ENCODE data around the gene DNAJC2.

Gene DNAJC2

DNA sequence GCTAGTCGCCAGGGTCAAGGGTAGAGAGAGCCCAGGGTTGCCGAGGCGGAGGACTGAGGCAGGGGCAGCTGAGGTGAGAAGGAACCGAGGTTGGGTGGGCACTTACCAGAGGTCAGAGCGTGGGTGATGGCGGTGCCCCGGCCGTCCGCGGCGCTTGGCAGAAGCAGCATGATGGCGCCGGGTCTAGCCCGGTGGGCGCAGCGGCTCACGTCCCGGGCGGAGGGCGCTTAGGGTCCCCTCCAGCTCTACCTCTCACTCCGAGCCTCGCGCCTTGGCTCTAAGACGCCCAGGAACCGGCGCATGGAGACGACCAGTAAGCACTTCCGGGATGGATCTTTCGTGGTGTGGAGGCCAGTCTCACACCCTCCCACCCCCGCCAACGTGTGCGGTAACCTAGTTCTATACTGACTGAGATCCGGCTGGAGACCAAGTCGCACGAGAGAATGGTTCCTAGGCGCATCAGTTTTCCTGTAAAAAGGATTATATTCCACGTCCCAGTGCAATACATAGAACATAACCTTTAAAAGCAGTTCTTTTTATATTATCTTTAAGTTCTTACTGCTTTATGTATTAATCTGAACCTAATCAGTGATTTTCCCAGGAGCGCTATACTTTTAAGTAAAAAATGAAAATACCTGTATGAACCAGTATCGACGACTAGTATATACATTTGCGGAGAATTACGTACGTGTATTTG is at the start of gene DNAJC2:
Gene DNAJC2, minus strand, starts transcription at position 315 of the 697 bp plus-strand sequence. Its CDS starts 145 bp downstream, at position 170.
- peak; percentile 83 to 89 for DNase-seq

DNA sequence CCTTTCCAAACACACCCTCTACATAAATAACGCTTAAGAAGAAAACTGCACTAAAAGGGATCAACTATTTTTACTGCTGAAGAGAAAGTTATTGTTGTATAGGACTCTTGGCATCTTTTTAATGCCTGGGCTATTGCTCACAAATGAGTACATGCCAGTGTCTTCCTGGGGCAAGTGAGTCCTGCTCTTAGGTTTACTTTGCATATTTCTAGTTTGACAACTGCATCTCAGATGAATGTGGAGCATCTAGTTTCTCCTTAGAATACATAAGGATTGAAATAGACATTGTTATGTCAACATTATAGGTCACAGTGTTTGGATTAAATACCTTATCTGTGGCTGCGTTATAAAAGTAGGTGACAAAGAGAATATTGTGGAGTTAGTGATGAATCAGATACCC is 47.4 kb upstream of the DNAJC2 start:
- no peak for DNase-seq

- DNase-seq: no peak
Observed at GRCh38 chr7:103391150-103391549, 46.6 kb upstream of the DNAJC2 start.

GRCh38 chr7:103389263-103389662 is 44.7 kb upstream of the DNAJC2 start:
- no peak for DNase-seq

- no peak for DNase-seq
Observed at GRCh38 chr7:103388469-103389140, 44.0 kb upstream of the DNAJC2 start.

- no peak for DNase-seq
Observed at GRCh38 chr7:103387242-103387641, 42.7 kb upstream of the DNAJC2 start.

GRCh38 chr7:103382032-103382402 is 37.5 kb upstream of the DNAJC2 start:
- DNase-seq: no peak

DNA sequence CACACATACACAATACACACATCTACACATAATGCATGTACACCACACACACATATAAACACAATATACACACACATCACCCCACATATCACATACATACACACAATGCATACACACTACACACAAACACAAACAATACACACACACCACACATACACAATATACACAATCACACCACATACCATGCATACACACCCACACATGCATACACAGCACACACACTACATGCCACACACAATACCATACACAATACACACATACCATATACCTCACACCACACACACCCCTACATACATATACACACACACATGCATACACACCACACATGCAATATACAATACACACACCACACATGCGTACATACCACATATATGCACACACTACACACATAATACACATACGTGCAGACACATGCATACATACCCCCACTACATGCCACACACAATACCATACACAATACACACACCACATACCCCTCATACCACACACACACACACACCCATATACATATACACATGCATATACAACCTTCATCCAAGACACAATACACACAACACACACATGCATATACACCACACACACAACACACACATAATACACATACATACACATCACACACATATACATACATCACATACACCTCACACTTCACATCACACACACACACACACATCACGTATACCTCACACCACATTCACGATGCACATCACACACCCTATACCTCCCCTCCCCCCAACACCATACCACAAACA is 36.9 kb upstream of the DNAJC2 start:
- DNase-seq: no peak

DNA sequence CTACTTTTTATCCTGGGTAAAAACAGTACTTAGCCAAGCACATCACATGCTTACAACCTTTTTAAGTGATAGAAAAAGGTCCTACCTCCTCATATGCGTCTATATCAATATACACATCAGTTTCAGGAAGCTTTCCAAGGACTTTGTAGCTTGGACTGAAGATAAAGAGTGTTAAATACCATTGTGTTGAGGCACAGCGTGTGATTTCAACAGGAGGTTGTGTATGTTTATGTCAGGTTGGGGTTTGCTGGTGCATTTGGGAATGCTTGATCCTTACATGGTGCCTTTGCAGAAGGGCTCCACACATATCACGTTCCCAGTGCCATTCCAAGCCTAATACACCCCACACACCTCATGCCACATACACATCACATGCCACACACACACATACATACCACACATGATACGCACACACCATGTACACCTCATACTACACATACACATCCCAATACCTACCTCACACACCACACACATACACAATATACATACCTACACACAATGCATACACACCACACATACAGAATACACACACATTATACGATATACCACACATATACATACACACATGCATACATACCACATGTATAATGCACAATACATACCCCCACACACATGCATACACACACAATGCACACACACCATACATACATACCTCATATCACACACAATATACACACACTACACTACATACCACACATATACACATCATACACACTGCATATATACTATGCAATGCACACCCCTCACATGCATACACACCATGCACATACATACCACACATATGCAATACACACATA is 36.0 kb upstream of the DNAJC2 start:
- DNase-seq: no peak

DNA sequence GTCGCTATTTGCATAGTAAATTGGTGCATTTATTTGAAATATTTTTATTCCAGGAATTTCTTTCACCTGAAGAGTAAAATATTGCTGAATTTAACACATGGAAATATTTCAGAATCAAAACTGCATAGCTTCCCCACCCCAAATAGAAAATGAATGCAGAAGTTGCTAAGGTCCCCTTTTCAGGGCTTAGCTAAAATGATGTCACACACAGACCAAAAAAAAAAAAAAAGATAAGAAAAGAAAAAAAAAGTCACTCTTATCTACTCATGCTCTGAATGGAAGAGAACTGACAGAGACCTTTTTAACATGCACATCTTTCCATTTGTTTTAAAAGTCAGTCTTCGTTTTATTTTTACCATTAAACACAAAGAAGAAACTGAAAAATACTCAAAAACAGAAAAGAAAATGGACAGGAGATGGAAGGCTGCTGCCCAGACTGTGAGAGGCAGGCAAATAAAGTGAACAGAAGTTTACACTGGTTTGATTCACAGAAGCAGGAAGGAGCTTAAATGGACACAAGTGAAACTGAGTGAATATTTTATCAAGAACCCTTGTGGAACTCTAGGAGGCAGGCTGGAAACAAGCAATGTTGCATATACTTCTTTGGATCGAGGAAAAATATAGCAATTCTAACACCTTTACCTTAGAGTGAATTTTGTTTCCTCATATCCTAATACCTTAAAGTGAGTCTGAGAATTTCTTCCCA is 34.9 kb upstream of the DNAJC2 start:
- no peak for DNase-seq

DNA sequence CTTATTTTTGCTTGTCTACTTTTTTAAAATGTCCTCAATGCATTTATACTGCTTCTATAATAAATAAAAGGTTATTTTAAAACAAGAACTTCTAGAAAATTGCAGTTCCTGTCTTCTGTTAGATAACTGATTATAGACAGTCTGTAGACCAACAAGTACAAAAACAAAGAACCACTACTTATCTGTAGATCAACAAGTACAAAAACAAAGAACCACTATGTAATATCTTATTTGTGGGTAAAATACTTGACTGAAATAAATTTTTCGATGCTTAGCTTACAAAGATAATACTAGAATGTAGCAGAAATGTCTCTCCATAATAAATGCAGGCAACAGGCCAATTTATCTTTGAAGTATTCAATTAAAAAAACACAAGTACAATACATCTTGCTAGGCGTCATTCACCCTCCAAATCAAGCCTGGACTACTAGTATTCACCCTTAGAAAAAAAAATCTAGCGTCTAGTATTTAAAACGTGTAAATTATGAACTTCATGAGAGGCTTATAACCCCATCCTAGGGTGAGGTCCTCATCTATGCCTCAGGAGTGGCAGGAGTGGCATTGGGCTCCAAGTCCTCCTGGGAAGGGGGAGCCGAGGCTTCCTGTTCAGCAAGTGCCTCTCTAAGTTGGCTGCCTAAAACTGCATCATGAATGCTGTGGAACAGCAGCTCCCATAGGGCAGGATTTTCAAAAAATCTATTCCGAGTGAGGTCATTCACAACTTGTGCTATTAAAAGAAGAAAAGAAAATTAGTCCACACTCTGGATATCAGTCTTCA is 29.5 kb upstream of the DNAJC2 start:
- no peak for DNase-seq

DNA sequence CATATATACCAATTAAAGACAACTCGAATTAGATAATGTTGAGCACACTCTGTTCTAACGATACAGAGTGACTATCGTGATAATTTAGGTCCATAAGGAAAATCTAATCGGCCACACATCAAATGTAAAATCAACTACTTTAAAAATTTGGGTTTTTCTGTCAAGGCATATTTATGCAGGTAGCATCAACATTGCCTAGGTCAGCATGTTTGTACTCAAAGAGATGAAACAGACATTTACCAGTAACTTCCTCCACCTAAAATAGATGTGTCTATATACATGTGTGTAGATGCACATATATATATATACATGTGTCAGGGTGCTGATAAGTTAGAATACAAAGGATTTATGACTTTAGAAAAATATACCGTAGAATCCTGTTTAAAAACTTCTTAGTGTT is 24.9 kb upstream of the DNAJC2 start:
- DNase-seq: no peak

GRCh38 chr7:103349805-103350204 is 5.2 kb upstream of the DNAJC2 start:
- DNase-seq: no peak

DNA sequence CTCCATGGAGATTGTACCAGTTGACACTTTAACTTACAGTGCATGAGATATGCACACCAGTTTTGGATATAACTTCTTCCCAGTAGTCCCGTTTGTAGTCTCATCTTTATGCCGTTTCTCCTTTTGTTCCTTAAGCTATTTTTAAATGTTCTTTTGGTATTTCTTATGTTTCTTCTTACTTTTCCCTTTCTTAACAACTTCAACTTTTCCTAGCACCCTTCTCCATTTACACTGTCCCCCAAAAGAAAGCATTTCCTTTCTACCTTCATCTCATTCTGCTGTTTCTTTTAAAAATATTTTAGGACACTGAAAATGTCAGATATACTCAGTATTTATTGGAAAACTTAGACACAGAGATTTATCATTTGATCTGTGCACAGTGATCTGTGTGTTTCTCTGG is 4.4 kb upstream of the DNAJC2 start:
- no peak for DNase-seq

DNA sequence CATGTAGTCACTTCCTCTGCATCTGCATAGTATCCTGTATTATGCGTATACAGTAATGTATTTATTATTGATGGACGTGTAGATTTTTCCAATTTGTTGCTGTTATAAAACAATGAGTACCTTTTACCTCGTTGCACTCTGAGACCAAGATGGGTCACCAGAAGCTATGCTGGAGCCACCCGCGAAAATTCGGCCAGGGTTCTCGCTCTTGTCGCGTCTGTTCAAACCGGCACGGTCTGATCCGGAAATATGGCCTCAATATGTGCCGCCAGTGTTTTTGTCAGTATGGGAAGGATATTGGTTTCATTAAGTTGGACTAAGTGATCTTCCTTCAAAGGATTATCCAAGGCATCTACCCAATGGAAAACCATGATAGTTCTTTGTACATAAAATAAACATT is 3.9 kb upstream of the DNAJC2 start:
- no peak for DNase-seq

DNA sequence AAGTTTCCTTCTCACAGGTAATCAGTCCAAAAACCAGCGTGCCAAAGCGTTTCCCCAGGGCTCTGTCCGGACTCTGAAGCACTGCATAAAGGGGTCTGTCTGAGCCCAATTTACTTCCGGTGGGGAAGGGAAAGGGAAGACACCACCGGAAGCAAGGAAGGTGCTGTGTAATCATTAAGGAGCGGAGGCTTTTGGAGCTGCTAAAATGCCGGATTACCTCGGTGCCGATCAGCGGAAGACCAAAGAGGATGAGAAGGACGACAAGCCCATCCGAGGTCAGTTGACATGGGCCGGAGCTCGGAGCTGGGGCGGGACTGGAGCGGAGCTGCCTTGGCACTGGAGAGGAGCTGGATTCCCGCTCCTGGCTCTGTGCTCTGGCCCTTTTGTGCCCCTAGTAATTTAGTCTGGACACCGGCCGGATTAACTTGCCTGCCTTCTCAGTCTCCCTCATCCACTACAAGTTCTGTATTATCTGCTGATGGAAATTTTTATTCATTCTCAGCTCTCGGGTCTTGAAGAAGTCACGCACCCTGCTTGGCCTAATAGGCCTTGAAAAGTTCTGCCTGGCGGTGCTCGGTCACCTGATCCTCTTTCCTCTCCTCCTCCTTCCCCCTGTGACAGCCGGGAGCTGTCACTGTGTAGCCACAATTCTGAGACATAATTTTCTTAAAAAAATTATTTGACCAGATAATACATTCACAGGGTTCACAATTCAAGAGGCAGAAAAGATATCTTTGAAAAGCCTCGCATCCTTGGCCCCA is 3.1 kb upstream of the DNAJC2 start, which contains the start of gene PSMC2:
Gene PSMC2, plus strand, starts transcription at position 137 of the 761 bp plus-strand sequence. Its CDS starts 69 bp downstream, at position 206.
- peak; percentile 78 to 86 for DNase-seq

- DNase-seq: no peak
Observed at GRCh38 chr7:103346396-103346795, 1.8 kb upstream of the DNAJC2 start.

GRCh38 chr7:103343758-103344452 is 662 bp downstream of the DNAJC2 start:
- peak; percentile 28 to 40 for DNase-seq

GRCh38 chr7:103343332-103343731 is 1.2 kb downstream of the DNAJC2 start:
- no peak for DNase-seq

DNA sequence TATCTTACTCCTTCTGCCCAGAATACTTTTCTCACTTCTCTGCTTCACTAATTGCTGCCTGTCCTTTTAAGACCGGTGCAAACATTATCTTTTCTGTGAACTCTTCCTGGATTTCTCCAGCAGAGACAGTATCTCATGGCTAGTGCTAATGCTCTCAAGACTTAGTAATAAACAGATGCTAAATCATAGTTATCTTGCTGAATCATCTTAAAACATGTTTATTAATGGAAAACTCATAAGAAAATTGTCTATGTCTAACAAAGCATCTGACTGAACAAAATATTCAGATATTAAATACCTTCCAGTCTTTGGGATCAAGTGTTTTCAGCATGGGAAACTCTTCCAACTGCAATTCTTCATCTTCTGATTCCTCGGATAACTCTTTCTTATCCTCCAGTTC is 3.1 kb downstream of the DNAJC2 start:
- DNase-seq: no peak

All from activated CD4-positive, alpha-beta T cell treated with anti-CD3 and anti-CD28 coated beads, Interleukin-2, amount 50 U/mL, for 48 hours (primary cell).